Measurements from ENCODE around the gene PHF20.
"Not testable (repeated sequence)": the region's sequence is repeated elsewhere in the genome, so short reads cannot be mapped to it uniquely, and the experiment has no call there.

Gene PHF20

DNA sequence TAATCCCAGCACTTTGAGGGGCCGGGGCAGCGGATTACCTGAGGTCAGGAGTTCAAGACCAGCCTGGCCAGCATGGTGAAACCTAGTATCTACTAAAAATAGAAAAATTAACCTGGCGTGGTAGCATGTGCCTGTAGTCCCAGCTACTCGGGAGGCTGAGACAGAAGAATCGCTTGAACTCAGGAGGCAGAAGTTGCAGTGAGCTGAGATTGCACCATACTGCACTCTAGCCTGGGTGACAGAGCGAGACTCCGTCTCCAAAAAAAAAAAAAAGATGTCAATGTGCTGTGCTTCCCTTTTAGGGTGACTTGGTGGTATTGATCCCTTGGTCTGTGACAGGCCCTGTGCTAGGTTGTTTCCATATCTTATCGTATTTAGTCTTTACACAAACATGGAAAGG, 79.8 kb downstream of the PHF20 start:
- peaks cover 13 to 17% of the 10 kb centered on the region in 2 donors for H3K36me3 ChIP-seq (ENCODE audit: control insufficient read depth in 1 of 2, insufficient read depth in 2 of 2, low read length in 2 of 2)
- H3K27ac ChIP-seq (ENCODE audit: low read length); H3K4me3 ChIP-seq (ENCODE audit: low read depth in 1 of 2, low read length in 2 of 2): not testable (repeated sequence)

DNA sequence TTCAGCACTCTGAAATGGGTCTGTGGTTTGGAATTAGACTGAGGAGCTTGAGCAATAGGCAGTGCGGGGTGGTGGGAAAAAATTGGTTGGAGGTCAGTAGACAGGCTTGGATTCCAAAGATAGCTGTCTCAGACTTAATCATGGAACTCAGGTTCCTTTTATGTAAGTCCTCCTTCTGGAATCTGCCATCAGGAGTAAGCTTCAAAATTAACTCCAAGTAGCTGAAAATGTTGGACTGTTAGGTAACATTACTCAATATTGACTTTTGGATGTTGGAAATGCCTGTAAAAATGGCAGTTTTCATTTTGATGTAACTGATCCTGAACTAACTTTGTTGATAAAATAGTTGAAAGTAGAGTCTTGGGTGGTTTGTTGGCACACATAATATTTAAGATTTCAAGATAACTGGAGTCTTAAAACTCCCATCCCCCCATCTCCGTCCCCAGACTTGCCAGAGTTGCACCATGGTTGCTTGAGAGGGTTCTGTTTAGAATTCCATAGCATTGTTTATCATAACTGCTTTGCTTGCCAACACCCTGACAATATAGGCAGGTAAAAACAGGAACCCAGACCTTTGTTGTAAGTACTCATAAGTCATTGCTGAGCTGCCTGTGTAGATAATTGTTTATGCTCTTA, 83.0 kb downstream of the PHF20 start:
- no peaks in the 10 kb centered on the region for H3K27me3 ChIP-seq (ENCODE audit: low read depth, low read length)
- H3K4me1 ChIP-seq (ENCODE audit: control insufficient read depth in 1 of 2, insufficient read depth in 2 of 2, low read length in 2 of 2) = no peaks in the 10 kb centered on the region
- H3K4me3 ChIP-seq (ENCODE audit: low read depth in 1 of 2, low read length in 2 of 2) = no peak overlapping the region
- H3K9me3 ChIP-seq (ENCODE audit: control insufficient read depth in 1 of 2, low read length in 2 of 2) = no peaks in the 10 kb centered on the region
- peaks cover 0 to 14% of the 10 kb centered on the region in 2 donors for H3K36me3 ChIP-seq (ENCODE audit: control insufficient read depth in 1 of 2, insufficient read depth in 2 of 2, low read length in 2 of 2)
- H3K27ac ChIP-seq (ENCODE audit: low read length) = no peak overlapping the region

More for the DNA sequence above, 79.8 kb downstream of the PHF20 start:
- not testable (repeated sequence) for H3K4me1 ChIP-seq (ENCODE audit: control insufficient read depth in 1 of 2, insufficient read depth in 2 of 2, low read length in 2 of 2); H3K9me3 ChIP-seq (ENCODE audit: control insufficient read depth in 1 of 2, low read length in 2 of 2); H3K27me3 ChIP-seq (ENCODE audit: low read depth, low read length)

DNA sequence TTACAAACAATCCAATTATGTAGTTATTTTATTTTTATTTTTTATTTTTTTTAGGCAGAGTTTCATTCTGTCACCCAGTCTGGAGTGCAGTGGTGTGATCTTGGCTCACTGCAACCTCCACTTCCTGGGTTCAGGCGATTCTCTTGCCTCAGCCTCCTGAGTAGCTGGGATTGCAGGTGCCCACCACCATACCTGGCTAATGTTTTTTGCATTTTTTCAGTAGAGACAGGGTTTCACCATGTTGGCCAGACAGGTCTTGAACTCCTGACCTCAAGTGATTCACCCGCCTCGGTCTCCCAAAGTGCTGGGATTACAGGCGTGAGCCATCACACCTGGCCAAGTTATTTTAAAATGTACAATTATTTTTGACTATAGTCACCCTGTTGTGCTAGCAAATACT, 83.8 kb downstream of the PHF20 start:
- not testable (repeated sequence) for H3K27ac ChIP-seq (ENCODE audit: low read length)

DNA sequence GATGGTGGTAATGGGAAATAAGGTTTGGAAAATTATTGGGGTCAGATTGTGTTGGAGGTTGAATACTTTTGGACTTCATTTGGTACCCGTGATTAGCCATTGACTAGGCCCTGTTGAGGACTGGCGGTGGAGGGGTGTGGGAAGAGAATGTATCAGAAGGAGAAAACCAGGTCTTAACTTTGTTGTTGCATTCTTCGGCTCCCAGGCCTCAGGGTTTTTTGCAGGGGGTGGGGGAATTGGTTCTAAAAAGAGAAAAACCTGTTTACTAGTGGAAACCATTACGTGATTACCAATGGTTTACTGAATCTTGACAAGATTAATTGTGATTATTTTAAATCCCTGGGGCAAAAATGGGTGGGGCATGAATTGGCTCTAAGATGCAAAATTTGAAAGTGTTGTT, 85.1 kb downstream of the PHF20 start:
- Histone ChIP-seq H3K4me1 (ENCODE audit: control insufficient read depth in 1 of 2, insufficient read depth in 2 of 2, low read length in 2 of 2) (no peaks in the 10 kb centered on the region), H3K9me3 (ENCODE audit: control insufficient read depth in 1 of 2, low read length in 2 of 2) (no peaks in the 10 kb centered on the region), H3K27me3 (ENCODE audit: low read depth, low read length) (no peaks in the 10 kb centered on the region), H3K36me3 (ENCODE audit: control insufficient read depth in 1 of 2, insufficient read depth in 2 of 2, low read length in 2 of 2) (peaks cover 0 to 8% of the 10 kb centered on the region in 2 donors), H3K27ac (ENCODE audit: low read length) (no peak overlapping the region), H3K4me3 (ENCODE audit: low read depth in 1 of 2, low read length in 2 of 2) (no peak overlapping the region)

More for the DNA sequence above, 83.8 kb downstream of the PHF20 start:
- H3K4me3 ChIP-seq (ENCODE audit: low read depth in 1 of 2, low read length in 2 of 2); H3K27me3 ChIP-seq (ENCODE audit: low read depth, low read length); H3K4me1 ChIP-seq (ENCODE audit: control insufficient read depth in 1 of 2, insufficient read depth in 2 of 2, low read length in 2 of 2); H3K9me3 ChIP-seq (ENCODE audit: control insufficient read depth in 1 of 2, low read length in 2 of 2): not testable (repeated sequence)
- H3K36me3 ChIP-seq (ENCODE audit: control insufficient read depth in 1 of 2, insufficient read depth in 2 of 2, low read length in 2 of 2) = peaks cover 0 to 14% of the 10 kb centered on the region in 2 donors

DNA sequence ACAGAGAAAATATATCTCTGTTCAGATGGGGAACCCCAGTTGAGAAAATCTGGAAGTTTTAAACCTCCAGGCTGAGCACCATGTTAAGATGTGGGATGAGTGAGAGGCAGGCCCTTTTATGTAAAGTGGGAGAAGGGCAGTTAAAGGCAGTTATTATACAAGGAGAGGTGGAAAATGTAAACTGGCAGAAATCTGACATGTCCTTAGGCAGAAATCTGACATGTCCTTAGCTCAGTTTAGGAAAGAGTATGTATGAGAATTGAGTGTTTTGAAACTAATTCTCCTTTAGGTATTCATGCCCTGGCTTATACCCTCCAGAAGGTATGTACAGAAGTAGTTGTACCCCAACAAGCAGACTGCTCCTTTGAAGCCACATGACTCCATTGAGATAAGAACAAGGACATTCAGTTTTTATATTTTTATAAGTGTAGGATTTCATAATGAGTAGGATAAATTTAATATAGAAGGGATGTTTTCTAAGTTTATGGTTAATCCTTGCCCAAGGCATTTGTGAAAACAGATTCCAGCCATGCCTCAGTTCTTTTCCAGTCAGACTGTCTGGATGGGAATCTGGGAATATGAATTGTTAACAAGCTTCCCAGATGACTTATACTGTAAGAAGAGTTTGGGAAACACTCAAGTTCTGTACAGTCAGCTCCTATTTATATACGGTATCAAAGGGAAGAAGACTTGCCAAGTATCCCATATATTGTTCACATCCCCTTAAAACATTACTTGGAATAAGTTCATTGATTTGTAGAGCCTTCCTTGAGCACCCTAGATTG, 94.8 kb downstream of the PHF20 start:
- H3K9me3 ChIP-seq (ENCODE audit: control insufficient read depth in 1 of 2, low read length in 2 of 2) = no peaks in the 10 kb centered on the region

DNA sequence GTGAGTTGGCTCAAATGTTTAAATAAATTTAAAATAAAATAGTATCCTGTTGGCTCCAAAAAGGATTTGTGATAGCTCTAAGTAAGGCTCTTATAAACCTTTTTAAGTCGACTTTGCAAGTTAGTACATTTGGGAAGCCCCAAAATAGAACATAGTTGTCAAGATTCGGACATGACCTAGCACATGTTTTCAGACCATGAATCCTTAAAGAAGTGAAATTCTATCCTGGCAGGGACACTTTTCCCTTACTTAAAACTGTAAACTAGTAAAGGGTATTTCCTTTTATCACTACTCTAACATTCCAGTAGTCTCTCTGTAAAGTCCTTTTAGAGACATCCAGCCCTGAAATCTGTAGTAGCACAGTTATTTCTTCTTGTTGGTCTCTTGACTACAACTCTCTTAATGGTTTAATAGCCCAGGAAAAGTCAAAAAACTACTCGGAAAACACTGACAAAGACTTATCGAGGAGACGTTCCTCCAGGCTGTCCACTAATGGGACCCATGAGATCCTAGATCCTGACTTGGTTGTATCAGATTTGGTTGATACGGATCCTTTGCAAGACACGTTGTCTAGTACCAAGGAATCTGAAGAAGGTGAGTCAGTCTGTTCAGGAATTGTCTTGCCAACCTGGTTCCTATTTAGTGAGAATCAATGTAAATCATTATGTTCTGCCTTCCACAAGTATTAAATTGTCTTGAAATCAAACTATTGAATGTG, 98.9 kb downstream of the PHF20 start:
- Histone ChIP-seq H3K9me3 (ENCODE audit: control insufficient read depth in 1 of 2, low read length in 2 of 2) (no peaks in the 10 kb centered on the region), H3K27ac (ENCODE audit: low read length) (peak overlapping the region; percentile 72), H3K4me3 (ENCODE audit: low read depth in 1 of 2, low read length in 2 of 2) (peak overlapping the region in 1 of 2 donors; percentile 13), H3K27me3 (ENCODE audit: low read depth, low read length) (no peaks in the 10 kb centered on the region), H3K4me1 (ENCODE audit: control insufficient read depth in 1 of 2, insufficient read depth in 2 of 2, low read length in 2 of 2) (peaks cover 0 to 3% of the 10 kb centered on the region in 2 donors), H3K36me3 (ENCODE audit: control insufficient read depth in 1 of 2, insufficient read depth in 2 of 2, low read length in 2 of 2) (peaks cover under 1 to 4% of the 10 kb centered on the region in 2 donors)

More for the DNA sequence above, 94.8 kb downstream of the PHF20 start:
- peaks cover 0 to 2% of the 10 kb centered on the region in 2 donors for H3K4me1 ChIP-seq (ENCODE audit: control insufficient read depth in 1 of 2, insufficient read depth in 2 of 2, low read length in 2 of 2)
- H3K27me3 ChIP-seq (ENCODE audit: low read depth, low read length) = no peaks in the 10 kb centered on the region
- H3K27ac ChIP-seq (ENCODE audit: low read length) = no peak overlapping the region
- H3K36me3 ChIP-seq (ENCODE audit: control insufficient read depth in 1 of 2, insufficient read depth in 2 of 2, low read length in 2 of 2) = peaks cover 5 to 13% of the 10 kb centered on the region in 2 donors
- H3K4me3 ChIP-seq (ENCODE audit: low read depth in 1 of 2, low read length in 2 of 2) = no peak overlapping the region

DNA sequence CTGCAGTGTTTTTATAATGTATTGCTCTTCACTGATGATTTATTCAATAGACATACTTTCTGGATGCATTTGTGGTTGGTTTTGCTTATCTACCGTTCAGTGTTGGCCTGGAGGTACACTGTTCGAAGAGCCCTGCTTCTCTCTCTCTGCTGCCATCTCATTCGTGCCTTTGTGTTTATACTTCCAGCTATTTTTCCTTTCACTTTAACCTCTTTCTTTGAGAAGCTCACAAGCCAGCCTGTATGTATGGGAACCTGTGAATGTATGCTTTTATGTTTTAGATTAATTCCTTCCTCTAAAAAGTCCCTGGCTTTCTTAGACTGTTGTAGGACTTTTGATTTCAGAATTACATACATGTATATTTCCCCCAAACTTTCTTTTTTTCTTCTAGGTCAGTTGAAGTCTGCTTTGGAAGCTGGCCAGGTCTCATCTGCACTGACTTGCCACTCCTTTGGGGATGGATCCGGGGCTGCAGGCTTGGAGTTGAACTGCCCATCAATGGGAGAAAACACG, 99.5 kb downstream of the PHF20 start:
- H3K27me3 ChIP-seq (ENCODE audit: low read depth, low read length) = no peaks in the 10 kb centered on the region
- no peaks in the 10 kb centered on the region for H3K9me3 ChIP-seq (ENCODE audit: control insufficient read depth in 1 of 2, low read length in 2 of 2)
- peaks cover 0 to 3% of the 10 kb centered on the region in 2 donors for H3K4me1 ChIP-seq (ENCODE audit: control insufficient read depth in 1 of 2, insufficient read depth in 2 of 2, low read length in 2 of 2)
- H3K27ac ChIP-seq (ENCODE audit: low read length) = peak overlapping the region; percentile 72
- peak overlapping the region in 1 of 2 donors; percentile 13 for H3K4me3 ChIP-seq (ENCODE audit: low read depth in 1 of 2, low read length in 2 of 2)
- peaks cover 4 to 6% of the 10 kb centered on the region in 2 donors for H3K36me3 ChIP-seq (ENCODE audit: control insufficient read depth in 1 of 2, insufficient read depth in 2 of 2, low read length in 2 of 2)

DNA sequence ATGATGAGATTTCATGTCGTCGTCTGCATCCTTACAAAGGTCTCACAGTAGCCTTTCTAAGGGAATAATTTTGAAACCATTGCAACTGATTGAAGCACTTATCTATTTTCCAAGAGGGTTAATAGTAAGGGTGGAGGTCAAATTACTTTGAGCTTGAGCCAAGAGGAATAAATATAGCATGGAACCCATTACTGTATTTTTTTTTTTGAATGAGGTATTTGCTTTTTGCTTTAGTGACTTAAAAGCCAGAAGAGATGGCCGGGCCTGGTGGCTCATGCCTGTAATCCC, 104.2 kb downstream of the PHF20 start:
- Histone ChIP-seq H3K4me3 (ENCODE audit: low read depth in 1 of 2, low read length in 2 of 2) (no peak overlapping the region), H3K27ac (ENCODE audit: low read length) (no peak overlapping the region), H3K36me3 (ENCODE audit: control insufficient read depth in 1 of 2, insufficient read depth in 2 of 2, low read length in 2 of 2) (peaks cover under 1 to 10% of the 10 kb centered on the region in 2 donors), H3K9me3 (ENCODE audit: control insufficient read depth in 1 of 2, low read length in 2 of 2) (no peaks in the 10 kb centered on the region), H3K27me3 (ENCODE audit: low read depth, low read length) (no peaks in the 10 kb centered on the region), H3K4me1 (ENCODE audit: control insufficient read depth in 1 of 2, insufficient read depth in 2 of 2, low read length in 2 of 2) (peaks cover 0 to 3% of the 10 kb centered on the region in 2 donors)

DNA sequence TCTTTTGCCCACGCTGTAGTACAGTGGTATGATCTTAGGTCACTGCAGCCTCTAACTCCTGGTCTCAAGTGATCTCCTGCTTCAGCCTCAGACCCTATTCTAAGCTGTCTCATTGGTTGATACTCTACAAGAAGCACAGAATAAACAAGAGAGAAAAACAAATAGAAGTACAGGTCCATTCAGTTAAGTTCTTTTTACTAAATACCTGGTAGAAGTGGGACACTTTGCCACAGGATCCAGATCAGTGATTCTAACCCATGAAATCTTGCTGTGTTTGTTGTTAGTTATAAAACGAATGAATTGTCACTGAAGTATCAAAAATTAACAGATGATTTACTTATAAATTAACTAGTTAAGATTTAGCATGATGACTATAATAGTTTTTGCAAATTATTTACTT, 105.8 kb downstream of the PHF20 start:
- no peak overlapping the region for H3K4me3 ChIP-seq (ENCODE audit: low read depth in 1 of 2, low read length in 2 of 2)
- no peaks in the 10 kb centered on the region for H3K27me3 ChIP-seq (ENCODE audit: low read depth, low read length)
- H3K36me3 ChIP-seq (ENCODE audit: control insufficient read depth in 1 of 2, insufficient read depth in 2 of 2, low read length in 2 of 2) = peaks cover 0 to 10% of the 10 kb centered on the region in 2 donors
- no peaks in the 10 kb centered on the region for H3K4me1 ChIP-seq (ENCODE audit: control insufficient read depth in 1 of 2, insufficient read depth in 2 of 2, low read length in 2 of 2)
- H3K9me3 ChIP-seq (ENCODE audit: control insufficient read depth in 1 of 2, low read length in 2 of 2) = no peaks in the 10 kb centered on the region
- H3K27ac ChIP-seq (ENCODE audit: low read length) = no peak overlapping the region

DNA sequence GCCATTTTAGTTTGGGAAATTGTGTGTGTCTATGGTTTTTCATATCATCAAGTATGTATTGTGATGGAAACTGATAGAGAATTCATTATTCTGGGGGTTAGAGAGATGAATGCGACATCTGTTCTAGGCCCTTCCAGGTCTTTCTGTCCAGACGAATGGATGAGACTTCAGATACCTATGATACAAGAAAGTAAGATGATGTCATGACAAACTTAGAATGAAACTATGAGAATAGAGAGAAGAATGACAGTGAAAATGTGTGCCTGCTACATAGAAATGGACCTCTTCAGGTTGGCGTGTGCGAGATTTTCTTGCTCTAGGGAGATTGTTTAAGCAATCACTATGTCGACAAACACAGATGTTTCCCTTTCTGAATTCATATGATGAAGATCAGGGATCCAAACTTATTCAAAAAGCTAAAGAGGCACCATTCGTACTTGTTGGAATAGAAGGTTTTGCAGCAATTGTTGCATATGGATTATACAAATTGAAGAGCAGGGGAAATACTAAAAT, 106.4 kb downstream of the PHF20 start:
- Histone ChIP-seq H3K27ac (ENCODE audit: low read length) (no peak overlapping the region), H3K9me3 (ENCODE audit: control insufficient read depth in 1 of 2, low read length in 2 of 2) (no peaks in the 10 kb centered on the region), H3K27me3 (ENCODE audit: low read depth, low read length) (no peaks in the 10 kb centered on the region), H3K4me1 (ENCODE audit: control insufficient read depth in 1 of 2, insufficient read depth in 2 of 2, low read length in 2 of 2) (no peaks in the 10 kb centered on the region), H3K36me3 (ENCODE audit: control insufficient read depth in 1 of 2, insufficient read depth in 2 of 2, low read length in 2 of 2) (peaks cover 0 to 10% of the 10 kb centered on the region in 2 donors), H3K4me3 (ENCODE audit: low read depth in 1 of 2, low read length in 2 of 2) (no peak overlapping the region)

DNA sequence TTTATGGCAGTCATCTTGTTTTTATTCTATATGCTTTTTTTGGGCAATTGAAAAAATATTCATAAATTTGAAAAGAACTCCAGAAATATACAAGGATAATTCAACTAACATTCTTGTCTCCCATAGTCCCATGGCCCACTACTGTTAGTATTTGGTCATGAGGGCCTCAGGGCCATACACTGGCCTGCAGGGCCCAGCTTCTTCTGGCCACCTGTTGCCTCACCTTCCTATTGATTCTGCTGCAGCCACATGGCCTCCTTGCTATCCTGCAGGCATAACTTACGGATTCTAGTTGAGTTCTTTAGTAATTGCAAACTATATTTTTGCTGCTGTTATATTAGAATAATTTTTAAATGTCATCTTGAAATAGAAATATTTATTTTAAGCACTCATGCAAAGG, 109.9 kb downstream of the PHF20 start:
- no peak overlapping the region for H3K4me3 ChIP-seq (ENCODE audit: low read depth in 1 of 2, low read length in 2 of 2)
- no peak overlapping the region for H3K27ac ChIP-seq (ENCODE audit: low read length)
- H3K36me3 ChIP-seq (ENCODE audit: control insufficient read depth in 1 of 2, insufficient read depth in 2 of 2, low read length in 2 of 2) = peaks cover 0 to 13% of the 10 kb centered on the region in 2 donors

More for the DNA sequence above, 109.9 kb downstream of the PHF20 start:
- Histone ChIP-seq H3K4me1 (ENCODE audit: control insufficient read depth in 1 of 2, insufficient read depth in 2 of 2, low read length in 2 of 2) (peaks cover 0 to 11% of the 10 kb centered on the region in 2 donors), H3K9me3 (ENCODE audit: control insufficient read depth in 1 of 2, low read length in 2 of 2) (no peaks in the 10 kb centered on the region), H3K27me3 (ENCODE audit: low read depth, low read length) (no peaks in the 10 kb centered on the region)
